Measurements from ENCODE around the gene RGS17. TPM values are rescaled to one million over a fixed set of nuclear protein-coding genes. Genes with fewer than 3 reads are reported as not detected.
"Not testable (repeated sequence)": the region's sequence is repeated elsewhere in the genome, so short reads cannot be mapped to it uniquely, and the experiment has no call there.

The RGS17 gene, protein sequence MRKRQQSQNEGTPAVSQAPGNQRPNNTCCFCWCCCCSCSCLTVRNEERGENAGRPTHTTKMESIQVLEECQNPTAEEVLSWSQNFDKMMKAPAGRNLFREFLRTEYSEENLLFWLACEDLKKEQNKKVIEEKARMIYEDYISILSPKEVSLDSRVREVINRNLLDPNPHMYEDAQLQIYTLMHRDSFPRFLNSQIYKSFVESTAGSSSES
- 3.2 and 4.4 TPM in 2 replicates for total RNA-seq (2014; rRNA removed; shearing (Covaris generic))

GRCh38 chr6:153131037-153131981, at the start of gene RGS17:
Gene RGS17, minus strand, starts transcription at chr6:153131282. Its CDS starts 87,264 bp downstream, at chr6:153044018.
- peak; percentile 77 for DNase-seq (ENCODE audit: low read depth)

- DNase-seq (ENCODE audit: low read depth): no peak
These were observed 41.7 kb upstream of the RGS17 start for GRCh38 chr6:153172815-153173214.

GRCh38 chr6:153170511-153170910, 39.4 kb upstream of the RGS17 start:
- peak; percentile 85 for DNase-seq (ENCODE audit: low read depth)

GRCh38 chr6:153167907-153168306, 36.8 kb upstream of the RGS17 start:
- no peak for DNase-seq (ENCODE audit: low read depth)

DNA sequence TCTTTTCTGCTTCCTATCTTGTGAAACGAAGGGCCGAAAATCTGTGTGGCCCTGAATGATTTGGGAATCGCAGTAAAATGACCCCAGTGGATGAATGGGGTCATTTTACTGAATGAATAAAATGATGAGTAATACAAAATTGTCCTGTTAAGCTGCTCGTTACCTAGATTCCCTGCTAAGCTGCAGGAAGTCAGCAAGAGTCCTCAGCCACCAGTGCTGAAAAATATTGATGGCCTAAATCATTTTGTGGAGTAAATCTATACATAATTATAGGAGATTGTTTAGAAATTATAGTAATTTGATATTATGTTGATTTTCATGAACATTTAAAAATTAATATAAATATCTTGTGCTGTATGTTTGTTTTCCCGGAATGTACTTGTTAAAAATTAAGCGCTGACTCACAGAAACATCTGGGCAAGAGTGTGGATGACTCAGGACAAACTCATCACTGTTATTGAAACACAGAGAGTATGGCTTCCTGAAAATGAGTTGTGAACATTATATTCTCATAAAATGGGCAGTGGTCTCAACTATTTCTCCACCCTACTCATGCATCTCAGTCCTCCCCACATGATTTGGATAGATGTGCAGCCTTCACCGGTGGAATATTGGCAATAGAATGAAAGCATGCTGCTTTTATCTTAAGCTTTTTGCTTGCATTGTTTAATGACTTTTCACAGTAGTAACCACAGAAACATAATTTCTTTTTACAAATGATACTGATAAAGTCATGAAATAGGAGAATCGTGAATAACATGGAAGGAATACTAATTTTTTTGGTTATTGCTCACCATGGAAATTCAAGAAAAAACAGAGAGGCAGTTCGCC, 36.2 kb upstream of the RGS17 start:
- peak; percentile 83 for DNase-seq (ENCODE audit: low read depth)

DNA sequence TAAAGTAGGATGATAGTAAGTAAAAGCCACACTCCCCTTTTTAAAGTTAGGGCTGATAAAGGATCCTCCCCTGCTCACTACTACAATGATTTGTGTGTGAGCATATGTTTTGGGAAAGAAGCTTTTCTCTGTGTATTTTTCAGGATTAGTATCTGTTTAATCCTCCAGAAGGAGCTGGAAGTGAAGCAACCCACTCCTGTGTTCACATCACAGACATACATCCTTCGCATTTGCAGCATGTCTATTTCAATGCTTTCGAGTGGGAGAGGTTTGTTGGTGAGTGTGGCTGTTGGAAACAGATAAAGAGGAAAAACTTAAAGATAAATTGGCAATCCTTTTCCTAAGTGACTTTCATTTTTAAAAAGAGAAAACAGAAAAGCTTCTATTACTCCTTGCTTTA, 31.6 kb upstream of the RGS17 start:
- no peak for DNase-seq (ENCODE audit: low read depth)

GRCh38 chr6:153162172-153162571, 31.1 kb upstream of the RGS17 start:
- DNase-seq (ENCODE audit: low read depth): no peak

- no peak for DNase-seq (ENCODE audit: low read depth)
These were observed 29.1 kb upstream of the RGS17 start for GRCh38 chr6:153160221-153160620.

DNA sequence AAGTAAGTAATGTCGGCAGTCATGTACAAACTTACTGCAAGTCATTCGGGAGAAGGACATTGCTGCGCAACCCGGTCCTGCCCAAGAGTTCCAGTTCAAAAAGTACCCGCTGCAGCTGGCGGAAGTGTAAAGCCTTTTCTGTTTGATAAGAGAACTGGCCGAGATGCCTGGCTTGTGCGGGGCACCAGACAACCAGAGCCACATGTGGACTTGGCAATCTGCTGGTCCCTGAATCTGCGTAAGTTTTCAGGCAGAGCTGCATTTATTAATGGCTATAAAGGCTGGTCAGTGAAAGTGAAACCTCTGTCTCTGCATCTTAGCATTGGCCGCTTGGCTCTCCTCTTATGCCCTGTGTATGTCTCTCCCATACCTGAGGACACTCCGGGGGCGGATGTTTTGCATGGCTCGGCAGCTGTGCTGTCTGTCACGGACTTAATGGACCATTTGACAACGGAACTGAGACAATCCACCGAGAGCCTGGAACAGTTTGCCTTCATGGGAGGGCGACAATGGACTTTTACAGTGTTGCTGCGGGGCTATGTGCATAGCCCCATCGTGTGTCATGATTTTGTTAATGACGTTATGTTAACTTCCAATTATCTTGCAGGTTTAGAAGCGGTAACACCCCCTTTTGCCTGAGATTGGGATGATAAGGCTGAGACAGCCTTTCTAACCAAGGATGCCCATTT, 19.8 kb upstream of the RGS17 start:
- peak; percentile 75 for DNase-seq (ENCODE audit: low read depth)

- peak; percentile 35 for DNase-seq (ENCODE audit: low read depth)
These were observed 19.3 kb upstream of the RGS17 start for GRCh38 chr6:153150371-153150751.

DNA sequence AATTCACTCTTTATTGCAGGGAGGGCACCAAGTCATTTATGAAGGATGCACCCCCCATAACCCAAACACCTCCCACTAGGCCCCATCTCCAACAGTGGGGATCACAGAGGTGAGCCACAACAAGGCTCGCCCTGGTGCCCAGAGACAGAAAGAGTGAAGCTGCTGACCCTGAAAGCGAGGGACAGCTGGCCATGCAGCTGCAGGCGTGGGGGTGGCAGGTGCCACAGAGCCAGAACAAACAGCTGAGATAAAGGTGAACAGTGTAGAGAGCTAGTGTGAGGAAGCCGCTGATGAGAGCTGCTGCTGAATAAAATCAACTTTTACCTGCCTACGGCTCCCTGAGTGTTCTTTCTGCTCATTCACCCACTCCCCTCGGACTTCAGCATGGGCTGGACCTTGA, 18.8 kb upstream of the RGS17 start:
- no peak for DNase-seq (ENCODE audit: low read depth)

GRCh38 chr6:153146413-153146812, 15.3 kb upstream of the RGS17 start:
- DNase-seq (ENCODE audit: low read depth): no peak

DNA sequence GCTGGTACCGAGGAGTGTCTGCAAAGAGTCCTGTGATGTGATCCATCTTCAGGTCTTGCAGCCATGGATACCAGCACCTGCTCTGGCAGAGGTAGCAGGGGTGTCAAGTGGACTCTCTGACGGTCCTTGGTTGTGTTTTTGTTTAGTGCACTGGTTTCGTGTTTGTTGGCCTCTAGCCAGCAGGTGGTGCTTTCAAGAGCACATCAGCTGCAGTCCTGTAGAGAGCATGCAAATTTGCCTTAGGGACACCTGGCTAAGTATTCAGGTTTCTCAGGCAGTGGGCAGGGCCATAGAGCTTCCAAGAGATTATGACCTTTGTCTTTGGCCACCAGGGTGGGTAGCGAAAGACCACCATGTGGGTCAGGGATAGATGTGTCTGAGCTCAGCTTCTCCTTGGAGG, 14.5 kb upstream of the RGS17 start:
- no peak for DNase-seq (ENCODE audit: low read depth)

DNA sequence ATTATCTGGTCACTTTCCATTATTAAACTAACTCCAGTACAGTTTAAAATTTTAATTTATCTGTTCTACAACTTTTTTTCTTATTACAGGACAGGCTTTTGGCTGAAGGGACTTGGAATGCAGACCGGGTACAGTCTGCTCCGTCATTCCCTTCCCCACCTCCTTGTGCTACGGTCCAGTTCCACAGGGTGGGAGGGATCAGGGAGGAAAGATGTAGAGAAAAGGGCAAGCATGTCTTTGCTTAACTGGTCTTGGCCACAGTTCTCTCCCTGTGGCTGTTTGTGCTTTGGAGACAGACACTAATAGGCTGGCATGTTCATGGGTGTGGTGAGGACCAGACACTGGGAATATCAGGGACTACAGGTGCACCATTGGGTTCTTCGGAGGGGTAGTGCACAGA, 12.1 kb upstream of the RGS17 start:
- DNase-seq (ENCODE audit: low read depth): no peak

DNA sequence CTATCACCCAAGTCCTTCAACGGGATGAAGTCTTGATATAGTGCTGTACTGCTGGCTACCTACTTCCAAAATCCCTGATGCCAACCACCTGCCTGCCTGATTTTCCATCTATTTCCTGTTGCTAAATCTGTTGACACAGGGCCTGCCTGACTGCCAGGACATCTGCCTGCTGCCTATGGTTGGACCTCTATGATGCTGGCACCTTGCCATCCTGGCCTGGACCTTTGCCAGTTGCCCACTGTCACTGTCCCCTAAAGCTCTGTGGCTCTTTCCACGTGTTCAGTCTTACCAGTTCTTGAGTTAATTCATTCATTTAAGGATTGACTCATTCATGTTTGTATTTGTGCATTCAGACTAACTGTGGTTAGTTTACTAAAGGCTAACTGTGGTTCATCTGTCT, 9.2 kb upstream of the RGS17 start:
- no peak for DNase-seq (ENCODE audit: low read depth)

- no peak for DNase-seq (ENCODE audit: low read depth)
These were observed 7.8 kb upstream of the RGS17 start for GRCh38 chr6:153138930-153139329.

DNA sequence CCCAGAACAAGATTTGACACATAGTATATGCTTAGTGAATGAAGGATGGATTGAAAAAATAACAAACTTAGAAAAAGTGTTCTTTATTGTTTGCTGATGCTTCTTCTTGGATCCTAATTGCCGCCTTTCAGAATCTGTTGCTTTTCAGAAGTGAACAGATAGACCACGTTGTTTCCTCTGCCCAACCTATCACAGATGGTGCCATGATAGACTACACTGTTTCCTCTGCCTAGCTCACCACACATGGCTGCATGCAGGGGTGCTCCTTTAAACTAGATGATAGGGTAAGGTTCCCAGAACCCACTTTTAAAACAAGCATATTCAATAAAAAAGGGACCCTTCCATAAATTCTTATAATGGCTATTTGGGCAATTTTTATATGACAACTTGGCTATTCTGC, 4.6 kb upstream of the RGS17 start:
- DNase-seq (ENCODE audit: low read depth): no peak

- not testable (repeated sequence) for DNase-seq (ENCODE audit: low read depth)
These were observed 2.6 kb upstream of the RGS17 start for GRCh38 chr6:153133667-153134066.

- no peak for DNase-seq (ENCODE audit: low read depth)
These were observed 506 bp downstream of the RGS17 start for GRCh38 chr6:153130515-153131036.

GRCh38 chr6:153129873-153130514, 1.1 kb downstream of the RGS17 start:
- DNase-seq (ENCODE audit: low read depth): peak; percentile 28

DNA sequence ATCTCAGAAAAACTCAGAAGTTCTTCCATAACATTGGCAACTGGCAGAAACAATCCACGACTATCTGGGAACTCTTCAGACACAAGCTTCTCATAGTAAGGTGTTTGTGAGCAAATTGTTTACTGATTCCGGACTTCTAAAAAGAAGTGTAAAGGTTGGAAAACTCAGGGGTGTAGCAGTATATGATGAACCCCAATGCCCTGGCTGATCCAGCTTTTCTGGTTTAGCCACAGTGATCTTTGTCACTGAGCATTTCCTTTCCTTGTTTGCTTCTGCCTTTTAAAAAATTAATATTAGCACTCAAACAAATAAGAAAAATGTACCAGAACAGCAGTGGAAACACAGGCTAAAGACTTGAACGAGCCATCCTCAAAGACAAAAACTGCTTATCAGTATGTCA, 4.9 kb downstream of the RGS17 start:
- no peak for DNase-seq (ENCODE audit: low read depth)
